ENCODE results near the gene RFK.

Gene RFK

DNA sequence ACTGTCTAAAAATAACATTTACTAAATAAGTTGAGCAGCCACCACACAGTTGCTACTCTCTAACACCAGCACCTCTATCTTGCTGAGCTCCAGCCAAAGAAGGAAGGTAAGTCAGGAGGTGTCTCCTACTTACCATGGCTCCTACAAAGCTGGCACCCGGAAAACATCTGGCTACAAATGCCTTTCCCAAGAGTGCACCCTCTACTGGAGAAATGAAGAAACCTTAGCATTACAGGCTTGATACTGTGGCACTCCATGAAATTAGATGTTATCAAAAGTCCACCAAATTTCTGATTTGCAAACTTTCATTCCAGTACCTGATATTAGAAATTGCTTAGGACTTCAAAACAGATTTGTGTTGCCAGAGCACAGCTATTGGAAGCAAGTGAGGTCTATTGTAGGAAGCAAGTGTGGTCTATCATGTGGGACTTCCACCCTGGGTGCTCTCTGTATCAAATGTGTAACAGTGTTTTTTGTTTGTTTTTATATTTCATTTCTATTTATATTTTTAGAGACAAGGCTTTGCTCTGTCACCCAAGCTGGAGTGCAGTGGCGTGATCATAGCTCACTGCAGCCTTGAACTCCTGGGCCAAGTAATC is 25.7 kb upstream of the RFK start:
- peak; percentile 28 for DNase-seq (ENCODE audit: low read depth)
- no peak overlapping the region for H3K4me3 ChIP-seq (ENCODE audit: low read length)

DNA sequence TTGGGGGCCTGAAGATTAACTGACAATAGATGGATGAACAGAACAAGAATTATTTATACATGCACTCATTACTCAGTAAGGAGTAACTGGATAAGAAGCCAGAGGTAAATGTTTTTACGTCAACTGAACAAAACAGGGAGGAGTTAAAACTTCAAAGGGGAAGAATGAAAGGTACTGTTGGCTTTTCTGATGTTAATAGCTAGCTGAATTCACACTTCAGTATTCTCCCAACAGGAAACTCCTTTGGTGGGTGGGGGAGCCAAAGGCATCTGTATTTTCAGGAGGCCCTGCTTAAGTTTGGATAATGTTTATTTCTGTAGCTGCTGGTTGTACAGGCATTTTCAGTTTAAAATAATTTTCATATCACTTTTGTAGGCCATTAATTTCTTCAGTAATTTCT is 23.2 kb upstream of the RFK start:
- TF ChIP-seq, protein P1, sequence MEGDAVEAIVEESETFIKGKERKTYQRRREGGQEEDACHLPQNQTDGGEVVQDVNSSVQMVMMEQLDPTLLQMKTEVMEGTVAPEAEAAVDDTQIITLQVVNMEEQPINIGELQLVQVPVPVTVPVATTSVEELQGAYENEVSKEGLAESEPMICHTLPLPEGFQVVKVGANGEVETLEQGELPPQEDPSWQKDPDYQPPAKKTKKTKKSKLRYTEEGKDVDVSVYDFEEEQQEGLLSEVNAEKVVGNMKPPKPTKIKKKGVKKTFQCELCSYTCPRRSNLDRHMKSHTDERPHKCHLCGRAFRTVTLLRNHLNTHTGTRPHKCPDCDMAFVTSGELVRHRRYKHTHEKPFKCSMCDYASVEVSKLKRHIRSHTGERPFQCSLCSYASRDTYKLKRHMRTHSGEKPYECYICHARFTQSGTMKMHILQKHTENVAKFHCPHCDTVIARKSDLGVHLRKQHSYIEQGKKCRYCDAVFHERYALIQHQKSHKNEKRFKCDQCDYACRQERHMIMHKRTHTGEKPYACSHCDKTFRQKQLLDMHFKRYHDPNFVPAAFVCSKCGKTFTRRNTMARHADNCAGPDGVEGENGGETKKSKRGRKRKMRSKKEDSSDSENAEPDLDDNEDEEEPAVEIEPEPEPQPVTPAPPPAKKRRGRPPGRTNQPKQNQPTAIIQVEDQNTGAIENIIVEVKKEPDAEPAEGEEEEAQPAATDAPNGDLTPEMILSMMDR (conservative IDR thresholded peaks at IDR 0.05; ENCODE audit: low read length): no peak
- no peak for DNase-seq (ENCODE audit: low read depth)
- no peak overlapping the region for H3K4me3 ChIP-seq (ENCODE audit: low read length)

More for the DNA sequence above, 25.7 kb upstream of the RFK start:
- TF ChIP-seq, protein P1 (conservative IDR thresholded peaks at IDR 0.05; ENCODE audit: low read length): peak; percentile 71

DNA sequence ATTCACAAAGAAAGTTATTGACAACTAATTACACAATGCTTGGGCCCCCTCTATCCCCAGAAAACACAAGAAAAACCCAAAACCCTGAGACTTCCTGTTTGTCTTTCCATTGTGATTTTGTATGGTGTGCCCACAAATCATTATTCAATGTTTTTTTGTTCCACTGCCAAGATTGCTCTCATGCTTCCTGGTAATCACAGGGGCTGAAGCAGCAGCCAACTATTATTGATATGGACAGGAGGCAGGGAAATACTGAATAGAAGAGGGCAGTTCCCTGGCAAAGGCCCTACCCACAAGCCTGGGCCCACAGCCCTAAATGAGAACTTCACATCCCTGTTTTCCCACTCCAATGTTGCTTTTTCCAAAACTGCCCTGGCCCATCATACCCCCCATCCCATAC is 21.5 kb upstream of the RFK start:
- H3K4me3 ChIP-seq (ENCODE audit: low read length): no peak overlapping the region
- DNase-seq (ENCODE audit: low read depth): peak; percentile 15
- TF ChIP-seq, protein P1 (conservative IDR thresholded peaks at IDR 0.05; ENCODE audit: low read length): no peak

DNA sequence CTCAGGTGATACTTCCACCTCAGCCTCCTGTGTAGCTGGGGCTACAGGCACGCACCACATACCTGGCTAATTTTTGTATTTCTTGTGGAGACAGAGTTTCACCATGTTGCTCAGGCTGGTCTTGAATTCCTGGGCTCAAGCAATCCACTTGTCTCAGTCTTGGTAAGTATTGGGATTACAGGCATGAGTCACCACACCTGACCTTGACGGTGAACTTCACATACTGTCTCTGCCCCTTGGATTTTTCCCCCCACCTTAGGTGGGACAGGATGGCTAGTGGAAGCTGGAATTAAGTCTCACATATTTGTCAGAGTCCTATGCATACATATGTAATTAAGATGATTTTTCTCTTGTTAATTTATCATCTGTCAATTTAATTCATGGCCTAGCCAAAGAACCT is 20.9 kb upstream of the RFK start:
- no peak overlapping the region for H3K4me3 ChIP-seq (ENCODE audit: low read length)
- TF ChIP-seq, protein P1 (conservative IDR thresholded peaks at IDR 0.05; ENCODE audit: low read length): no peak
- no peak for DNase-seq (ENCODE audit: low read depth)

DNA sequence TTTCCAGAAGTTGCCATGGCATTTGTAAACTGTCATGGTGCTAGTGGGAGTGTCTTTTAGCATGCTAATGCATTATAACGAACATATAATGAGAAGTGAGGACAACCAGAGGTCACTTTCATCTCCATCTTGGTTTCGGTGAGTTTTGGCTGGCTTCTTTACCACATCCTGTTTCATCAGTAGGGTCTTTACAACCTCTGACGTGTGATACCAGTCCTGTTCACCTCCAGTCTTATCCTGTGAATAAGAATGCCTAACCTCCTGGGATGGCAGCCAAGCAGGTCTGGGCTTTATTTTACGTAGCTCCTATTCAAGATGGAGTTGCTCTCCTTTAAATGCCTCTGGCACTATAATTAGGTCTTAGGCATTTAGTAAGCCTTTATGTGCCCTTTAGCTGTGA is 20.4 kb upstream of the RFK start:
- H3K4me3 ChIP-seq (ENCODE audit: low read length): no peak overlapping the region
- TF ChIP-seq, protein P1 (conservative IDR thresholded peaks at IDR 0.05; ENCODE audit: low read length): no peak
- DNase-seq (ENCODE audit: low read depth): peak; percentile 25

DNA sequence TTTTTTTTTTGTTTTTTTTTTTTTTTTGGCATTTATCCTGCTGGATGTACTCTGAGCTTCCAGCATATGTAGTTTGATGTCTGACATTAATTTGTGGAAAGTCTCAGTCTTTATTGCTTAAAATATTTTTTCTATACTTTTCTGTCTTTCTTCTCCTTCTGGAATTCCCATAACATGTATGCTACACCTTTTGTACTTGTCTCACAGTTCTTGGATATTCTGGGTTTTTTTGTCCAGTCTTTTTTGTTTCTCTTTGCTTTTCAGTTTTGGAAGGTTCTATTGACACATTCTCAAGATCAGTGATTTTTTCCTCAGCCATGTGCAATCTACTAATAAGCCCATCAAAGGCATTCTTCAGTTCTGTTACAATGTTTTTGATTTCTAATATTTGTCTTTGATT is 19.4 kb upstream of the RFK start:
- no peak overlapping the region for H3K4me3 ChIP-seq (ENCODE audit: low read length)
- DNase-seq (ENCODE audit: low read depth): no peak
- TF ChIP-seq, protein P1 (conservative IDR thresholded peaks at IDR 0.05; ENCODE audit: low read length): no peak

DNA sequence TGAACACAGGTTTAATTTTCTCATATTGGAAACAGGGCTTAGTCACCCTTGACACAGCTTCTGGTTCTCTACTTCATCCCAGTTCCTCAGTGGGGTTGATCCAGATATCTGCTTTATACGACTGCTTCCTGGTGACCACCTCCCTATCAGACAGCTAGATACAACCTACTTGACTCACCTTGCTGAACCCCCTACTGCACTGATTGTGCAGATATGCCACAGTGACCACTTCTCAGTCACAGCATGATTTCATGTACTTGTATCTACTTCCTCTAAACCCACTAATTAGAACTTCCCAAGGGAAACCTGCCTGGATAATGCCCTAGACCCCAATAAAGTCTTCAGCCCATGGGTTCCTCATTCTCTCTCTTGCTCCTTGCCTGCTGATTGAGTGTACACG is 18.4 kb upstream of the RFK start:
- H3K4me3 ChIP-seq (ENCODE audit: low read length): no peak overlapping the region
- TF ChIP-seq, protein P1 (conservative IDR thresholded peaks at IDR 0.05; ENCODE audit: low read length): no peak
- DNase-seq (ENCODE audit: low read depth): no peak
